Lung microvascular endothelial cell (primary cell): ENCODE data around the gene ERVH48-1. TPM values are rescaled to one million over a fixed set of nuclear protein-coding genes. Genes with fewer than 3 reads are reported as not detected.
"Not testable (repeated sequence)": the region's sequence is repeated elsewhere in the genome, so short reads cannot be mapped to it uniquely, and the experiment has no call there.

ENCODE experiments used
- DNase-seq, 2 donors: peaks; one replicate each; pipeline versions ENCODE4 v3.0.0 to v3.0.0-alpha.2; 2010; ENCODE audit warnings: low read depth in 2 of 2
- total RNA-seq: library from RNA; depleted of rRNA; stranded (reverse); fragments of >200 nt; gene quantifications from 2 replicates; pipeline ENCODE4 v1.2.1, GENCODE V29; 2014

ERVH48-1 gene
- total RNA-seq = not detected in 2 replicates

DNA sequence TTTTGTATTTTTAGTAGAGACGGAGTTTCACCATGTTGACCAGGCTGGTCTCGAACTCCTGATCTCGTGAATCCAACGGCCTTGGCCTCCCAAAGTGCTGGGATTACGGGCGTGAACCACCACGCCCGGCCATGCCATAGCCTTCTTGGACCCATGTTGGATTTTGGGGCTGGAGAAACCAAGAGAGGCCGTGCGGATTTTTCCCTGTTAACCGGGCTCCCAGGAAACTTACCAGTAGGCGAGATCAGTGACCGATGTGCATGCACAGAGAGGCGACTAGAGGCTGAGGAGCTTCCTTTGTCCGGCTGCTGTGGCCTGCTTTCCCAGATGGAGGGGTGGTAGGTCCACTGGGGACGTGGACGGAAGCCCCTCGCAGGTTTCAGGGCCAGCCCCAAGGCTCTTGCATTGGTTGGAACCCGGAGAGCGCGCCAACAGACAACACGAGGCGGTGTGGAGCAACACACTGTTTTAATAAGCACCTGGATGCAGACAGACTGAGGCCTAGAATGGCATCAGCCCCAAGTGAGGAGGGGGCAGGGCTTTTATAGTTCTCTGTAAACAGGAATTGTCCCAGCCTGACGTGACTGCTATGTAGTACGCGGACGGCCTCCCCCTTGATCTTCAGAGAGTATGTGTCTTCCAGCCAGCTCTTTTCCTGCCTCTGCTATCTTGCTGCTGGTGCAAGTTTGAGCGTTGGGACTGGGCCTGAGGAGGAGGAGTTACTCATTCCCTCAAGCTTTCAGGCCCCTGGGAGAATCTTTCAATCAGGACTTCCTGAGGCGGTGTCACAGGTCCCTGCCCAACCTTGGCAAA, at the start of gene ERVH48-1:
Gene ERVH48-1 (minus strand): TSS at position 517 of the 813 bp plus-strand sequence. CDS start 6,624 bp downstream, outside the sequence.
- peak in 1 of 2 donors; percentile 18 for DNase-seq

DNA sequence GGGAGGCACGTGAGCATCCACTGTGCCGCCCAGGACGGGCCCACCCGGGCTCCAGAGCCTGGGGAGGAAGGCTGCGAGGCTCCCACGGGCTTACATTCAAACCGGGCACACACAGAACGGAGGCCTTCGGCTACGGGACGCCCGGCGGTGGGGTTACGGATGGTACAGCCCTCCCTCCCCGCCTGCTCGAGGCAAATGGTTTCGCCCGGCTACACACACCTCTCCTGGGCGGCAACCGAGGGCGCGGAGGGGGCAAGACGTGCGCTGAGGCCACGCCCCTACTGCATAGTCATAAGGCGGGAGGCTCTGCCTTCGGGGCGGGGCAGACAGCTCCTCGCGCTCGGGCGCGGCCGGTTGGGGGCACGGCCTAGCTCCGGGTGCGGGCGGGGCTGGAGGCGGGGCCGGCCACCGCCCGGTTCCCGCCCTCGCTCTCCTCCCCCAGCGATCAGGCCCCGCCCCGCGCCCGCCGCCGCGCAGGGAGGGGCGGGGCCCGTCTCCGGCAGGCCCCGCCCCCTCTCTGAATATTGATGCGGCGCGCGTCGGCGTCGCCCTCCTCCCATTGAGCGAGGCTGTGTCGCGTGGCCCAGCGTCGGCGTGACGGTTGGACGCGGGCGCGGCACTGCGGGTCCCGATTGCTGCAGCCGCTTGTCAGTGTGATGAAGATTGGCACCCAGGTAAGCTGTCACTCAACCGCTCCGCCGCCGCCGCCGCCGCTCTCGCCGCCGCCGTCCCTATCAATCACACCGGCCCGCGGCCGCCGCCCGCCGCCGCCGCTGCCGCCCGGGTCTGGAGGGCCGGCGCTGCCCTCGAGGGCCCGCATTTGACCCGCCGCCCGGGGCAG, 48.8 kb upstream of the ERVH48-1 start, which contains the start of gene PKNOX1:
Gene PKNOX1 (plus strand): TSS at position 572 of the 841 bp plus-strand sequence. CDS start 29,820 bp downstream, outside the sequence.
- peak; percentile 99 for DNase-seq

DNA sequence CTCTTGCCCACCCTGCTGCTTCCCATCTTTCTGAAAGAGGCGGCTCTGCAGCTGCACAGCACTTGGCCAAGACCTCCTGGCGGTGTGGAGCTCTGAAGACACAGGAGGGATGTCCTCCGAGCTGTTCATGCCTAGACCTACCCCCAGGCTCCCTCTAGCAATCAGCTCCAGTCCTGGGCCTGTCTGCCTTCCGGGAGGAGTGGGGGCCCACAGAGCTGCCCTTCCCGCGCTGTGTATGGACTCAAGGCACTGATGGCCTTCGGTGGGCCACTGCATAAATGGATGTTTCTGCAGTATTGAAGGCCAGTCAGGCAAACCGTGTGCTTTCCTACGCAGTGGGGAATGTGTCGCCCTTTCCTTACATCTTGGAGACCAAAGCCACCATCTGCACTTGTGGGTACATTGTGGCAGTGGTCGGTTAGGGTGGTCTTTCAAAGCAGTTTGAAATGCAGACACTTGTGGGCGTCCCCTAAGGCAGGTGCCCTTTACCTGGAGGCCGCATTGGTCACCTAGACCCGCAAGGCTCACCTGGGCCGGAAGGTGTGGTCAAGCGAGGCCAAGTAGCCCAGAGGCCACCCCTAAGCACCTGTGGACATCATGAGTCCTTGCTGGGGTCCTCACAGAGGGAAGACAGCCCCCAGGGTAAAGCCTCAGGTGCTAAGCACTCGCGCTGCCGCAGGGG, 48.0 kb upstream of the ERVH48-1 start:
- DNase-seq = no peak

DNA sequence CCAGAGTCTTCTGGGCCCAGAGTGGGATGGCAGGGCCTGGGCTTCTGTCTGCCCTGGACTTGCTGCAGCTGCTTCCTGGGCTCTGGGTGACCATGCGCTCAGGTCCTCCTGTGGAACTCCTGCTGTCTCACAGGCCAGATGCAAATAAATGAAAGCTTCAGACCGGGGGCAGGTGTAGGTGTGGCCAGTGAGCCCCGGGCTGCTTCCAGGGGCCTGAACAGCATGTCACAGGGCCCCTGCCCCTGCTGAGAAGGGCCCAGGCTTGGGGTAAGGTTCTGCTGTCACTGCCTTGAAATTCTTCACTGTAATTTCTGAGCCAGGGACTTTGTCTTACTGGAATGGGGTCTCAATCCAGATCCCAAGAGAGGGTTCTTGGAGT, 46.5 kb upstream of the ERVH48-1 start:
- DNase-seq = no peak

DNA sequence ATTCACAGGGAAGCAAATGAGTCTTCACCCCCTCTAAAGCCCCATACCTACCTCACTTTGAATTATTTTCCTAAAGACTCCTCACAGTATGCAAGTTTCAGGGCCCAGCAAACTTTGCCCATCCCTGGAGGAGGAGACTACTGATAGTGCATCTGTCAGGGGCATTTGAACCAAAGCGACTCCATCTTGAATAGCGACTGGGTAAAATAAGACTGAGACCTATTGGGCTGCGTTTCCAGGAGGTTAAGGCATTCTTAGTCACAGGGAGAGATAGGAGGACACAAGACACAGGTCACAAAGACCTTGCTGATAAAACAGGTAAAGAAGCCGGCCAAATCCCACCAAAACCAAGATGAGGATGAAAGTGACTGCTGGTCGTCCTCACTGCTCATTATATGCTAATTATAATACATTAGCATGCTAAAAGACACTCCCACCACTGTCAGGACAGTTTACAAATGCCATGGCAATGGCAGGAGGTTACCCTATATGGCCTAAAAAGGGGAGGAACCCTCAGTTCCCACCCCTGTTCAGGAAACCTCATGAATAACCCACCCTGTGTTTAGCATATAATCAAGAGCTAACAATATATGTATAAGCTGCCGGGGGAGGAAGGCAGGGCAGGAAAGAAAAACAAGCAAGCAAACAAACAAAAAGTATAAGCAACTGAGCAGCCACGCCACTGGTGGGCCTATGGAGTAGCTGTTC, 45.7 kb upstream of the ERVH48-1 start:
- DNase-seq = no peak

DNA sequence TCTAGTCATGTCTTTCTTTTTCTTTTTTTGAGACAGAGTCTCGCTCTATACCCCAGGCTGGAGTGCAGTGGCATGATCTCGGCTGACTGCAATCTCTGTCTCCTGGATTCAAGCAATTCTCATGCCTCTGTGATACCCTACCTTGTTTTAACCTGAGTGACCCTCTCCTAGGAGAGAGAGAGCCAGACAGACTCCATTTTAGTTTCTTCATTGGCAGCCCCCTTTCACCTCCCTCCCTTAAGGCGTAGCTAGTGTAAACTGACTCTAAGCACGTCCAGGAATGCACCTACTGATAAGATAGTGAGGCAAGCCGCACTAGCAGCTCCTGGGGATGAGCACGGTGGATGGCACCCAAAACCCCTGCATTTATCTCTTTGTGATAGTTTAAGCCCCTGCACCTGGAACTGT, 43.8 kb upstream of the ERVH48-1 start:
- no peak for DNase-seq

DNA sequence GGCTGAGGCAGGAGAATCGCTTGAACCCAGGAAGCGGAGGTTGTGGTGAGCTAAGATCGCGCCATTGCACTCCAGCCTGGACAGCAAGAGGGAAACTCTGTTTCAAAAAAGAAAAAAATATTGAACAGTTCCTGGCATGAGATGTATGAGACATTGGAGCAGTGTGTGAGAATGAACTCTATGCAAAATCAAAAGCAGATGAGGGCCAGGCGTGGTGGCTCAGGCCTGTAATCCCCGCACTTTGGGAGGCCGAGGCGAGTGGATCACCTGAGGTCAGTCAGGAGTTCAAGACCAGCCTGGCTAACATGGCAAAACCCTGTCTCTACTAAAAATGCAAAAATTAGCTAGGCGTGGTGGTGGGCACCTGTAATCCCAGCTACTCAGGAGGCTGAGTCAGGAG, 42.2 kb upstream of the ERVH48-1 start:
- not testable (repeated sequence) for DNase-seq

DNA sequence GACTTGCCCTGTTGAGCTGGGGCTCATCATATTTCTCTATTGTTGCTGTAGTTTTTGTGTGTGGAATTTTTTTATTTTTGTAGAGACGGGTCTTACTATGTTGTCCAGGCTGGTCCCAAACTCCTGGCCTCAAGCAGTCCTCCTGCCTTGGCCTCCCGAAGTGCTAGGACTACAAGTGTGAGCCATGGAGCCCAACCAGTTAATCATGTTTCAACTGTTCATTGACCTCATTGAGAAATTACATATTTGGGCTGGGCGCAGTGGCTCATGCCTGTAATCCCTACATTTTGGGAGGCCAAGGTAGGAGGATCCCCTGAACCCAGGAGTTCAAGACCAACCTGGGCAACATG, 39.8 kb upstream of the ERVH48-1 start:
- no peak for DNase-seq

DNA sequence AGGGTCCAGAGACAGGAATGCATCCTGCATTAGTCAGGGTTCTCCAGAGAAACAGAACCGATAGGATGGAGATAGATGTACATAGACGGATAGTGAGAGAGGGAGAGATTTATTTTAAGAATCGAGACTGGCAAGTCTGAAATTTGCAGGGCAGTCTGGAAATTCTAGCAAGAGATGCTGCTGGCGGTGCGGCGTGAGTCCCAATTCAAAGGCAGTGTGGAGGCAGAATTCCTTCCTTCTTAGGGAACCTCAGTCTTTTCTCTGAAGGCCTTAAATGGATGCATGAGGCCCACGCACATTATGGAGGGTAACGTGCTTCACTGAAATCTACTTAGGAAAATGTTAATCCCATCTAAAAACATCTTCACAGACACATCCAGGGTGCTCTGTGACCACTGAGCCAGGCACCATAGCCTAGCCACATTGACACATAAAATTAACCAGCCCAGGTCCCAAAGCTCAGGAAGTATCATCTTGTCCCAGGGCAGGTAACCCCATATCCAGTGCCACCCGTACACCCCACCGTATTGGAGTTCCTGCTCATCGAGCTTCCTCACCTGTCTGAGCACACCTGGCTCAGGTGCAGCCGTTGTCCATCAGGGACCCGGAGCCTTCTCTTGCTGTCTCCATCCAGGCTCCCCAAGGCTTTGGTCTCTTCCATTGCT, 39.2 kb upstream of the ERVH48-1 start:
- no peak for DNase-seq

DNA sequence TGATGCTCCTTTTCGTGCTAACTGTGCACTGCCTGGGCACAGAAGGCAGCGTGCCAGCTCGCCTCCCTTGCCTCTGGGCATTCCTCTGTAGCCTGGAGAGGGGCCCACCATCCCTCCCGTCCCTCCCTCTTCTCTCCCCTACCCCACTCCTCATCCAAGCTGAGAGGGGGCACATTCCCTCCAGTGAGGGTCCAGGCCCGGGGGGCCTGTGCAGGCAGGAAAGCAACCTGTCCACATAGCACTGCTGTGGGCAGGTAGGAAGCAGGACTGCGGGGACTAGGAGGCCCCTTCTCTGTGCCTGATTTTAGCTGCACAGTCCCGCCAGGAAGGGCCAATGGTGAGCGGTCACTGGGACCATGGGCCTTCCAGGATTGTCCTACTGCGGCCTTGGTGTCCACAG, 38.7 kb upstream of the ERVH48-1 start:
- no peak for DNase-seq

DNA sequence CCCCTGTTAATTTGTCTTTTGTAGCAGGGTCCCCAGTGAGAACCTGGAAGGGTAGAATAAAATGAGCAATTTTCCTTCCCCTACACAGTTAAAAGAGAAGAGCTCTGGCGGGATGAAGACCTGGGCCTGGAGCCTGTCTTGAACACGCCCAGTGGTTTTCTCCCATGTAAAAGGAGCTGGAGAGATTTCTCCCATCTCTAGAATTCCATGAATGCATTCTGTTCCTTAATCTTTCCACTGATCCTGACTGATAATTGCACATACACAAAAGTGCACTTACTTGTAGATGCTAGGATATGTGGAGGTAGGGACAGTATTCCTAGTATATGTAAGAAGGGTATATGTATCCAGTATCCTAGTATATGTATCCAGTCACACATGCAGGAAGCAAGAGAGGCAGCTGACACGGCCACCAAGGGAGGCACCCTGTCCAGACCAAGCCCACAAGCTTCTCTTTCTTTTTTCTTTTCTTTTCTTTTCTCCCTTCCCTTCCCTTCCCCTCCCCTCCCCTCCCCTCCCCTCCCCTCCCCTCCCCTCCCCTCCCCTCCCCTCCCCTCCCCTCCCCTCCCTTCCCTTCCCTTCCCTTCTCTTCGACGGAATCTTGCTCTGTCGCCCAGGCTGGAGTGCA, 37.1 kb upstream of the ERVH48-1 start:
- no peak for DNase-seq

DNA sequence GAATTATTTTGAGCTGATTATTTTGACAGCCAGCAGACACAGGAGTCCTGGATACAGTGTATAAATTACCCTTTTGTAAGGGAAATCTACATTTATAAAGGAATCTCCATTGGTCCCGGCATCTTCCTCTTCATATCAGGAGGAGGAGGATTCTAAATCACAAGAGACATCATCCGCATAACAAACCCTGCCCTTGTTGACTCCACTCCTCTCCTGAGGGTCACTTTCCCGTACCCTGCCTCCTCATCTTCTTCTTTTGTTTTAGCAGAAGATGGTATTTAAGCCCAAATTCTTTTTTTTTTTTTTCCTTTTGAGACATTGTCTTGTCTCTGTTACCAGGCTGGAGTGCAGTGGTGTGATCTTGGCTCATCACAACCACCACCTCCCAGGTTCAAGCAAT, 34.3 kb upstream of the ERVH48-1 start:
- no peak for DNase-seq

DNA sequence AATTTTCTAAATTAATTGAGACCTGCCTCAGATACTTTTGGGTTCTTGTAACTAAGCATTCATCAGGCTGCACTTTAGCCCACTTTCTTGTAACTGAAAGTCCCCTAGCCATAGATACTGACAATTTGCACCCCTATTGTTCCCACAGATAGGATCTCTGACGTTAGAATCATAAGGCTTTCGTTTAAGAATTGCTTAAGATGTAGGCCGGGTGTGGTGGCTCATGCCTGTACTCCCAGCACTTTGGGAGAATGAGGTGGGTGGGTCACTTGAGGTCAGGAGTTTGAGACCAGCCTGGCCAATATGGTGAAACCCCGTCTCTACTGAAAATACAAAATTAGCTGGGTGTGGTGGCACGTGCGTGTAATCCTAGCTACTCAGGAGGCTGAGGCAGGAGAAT, 32.7 kb upstream of the ERVH48-1 start:
- not testable (repeated sequence) for DNase-seq

DNA sequence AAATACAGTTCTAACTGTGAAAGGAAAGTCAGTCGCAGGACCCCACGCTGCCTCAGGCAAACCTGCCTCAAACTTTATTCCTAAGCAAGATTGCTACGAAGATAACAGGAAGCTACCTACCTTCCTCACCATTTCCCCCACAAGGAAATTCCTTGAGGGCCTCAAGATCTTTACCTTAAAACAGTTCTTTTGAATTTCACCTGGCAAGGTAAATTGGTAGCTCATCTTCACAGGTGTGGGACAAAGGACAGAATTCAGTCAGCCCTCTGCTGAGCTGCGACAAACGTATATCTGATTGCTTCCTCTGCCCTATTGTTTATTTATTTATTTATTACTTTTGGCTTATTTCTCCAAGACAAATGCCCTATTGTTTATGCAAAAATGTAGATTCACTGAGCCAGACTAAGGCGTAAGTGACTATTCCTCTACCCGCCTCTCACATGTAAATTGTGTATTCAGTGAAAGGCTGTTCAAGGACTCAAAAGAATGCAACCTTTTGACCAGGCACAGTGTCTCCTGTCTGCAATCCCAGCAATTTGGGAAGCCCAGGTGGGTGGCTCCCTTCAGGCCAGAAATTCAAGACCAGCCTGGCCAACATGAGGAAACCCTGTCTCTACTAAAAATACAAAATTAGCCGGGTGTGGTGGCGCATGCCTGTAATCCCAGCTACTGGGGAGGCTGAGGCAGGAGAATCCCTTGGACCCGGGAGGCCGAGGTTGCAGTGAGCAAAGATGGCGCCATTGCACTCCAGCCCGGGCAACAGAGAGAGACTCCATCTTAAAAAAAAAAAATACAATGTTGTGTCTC, 31.6 kb upstream of the ERVH48-1 start:
- DNase-seq = no peak

DNA sequence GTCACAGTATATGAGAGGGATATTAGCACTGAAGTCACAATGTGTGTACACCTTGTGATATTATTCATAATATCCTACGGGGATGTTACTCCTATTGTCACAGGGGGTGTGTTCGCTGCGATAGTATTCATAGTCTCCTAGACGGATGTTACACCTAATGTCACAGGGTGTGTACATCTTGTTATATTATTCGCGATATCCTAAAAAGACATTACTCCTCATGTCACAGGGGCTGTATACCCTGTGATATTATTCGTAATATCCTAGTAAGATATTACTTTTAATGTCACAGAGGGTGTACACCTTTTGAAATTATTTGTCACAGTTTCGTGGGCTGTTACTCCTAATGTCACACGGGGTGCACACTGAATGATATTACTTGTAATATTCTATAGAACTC, 25.8 kb upstream of the ERVH48-1 start:
- not testable (repeated sequence) for DNase-seq

DNA sequence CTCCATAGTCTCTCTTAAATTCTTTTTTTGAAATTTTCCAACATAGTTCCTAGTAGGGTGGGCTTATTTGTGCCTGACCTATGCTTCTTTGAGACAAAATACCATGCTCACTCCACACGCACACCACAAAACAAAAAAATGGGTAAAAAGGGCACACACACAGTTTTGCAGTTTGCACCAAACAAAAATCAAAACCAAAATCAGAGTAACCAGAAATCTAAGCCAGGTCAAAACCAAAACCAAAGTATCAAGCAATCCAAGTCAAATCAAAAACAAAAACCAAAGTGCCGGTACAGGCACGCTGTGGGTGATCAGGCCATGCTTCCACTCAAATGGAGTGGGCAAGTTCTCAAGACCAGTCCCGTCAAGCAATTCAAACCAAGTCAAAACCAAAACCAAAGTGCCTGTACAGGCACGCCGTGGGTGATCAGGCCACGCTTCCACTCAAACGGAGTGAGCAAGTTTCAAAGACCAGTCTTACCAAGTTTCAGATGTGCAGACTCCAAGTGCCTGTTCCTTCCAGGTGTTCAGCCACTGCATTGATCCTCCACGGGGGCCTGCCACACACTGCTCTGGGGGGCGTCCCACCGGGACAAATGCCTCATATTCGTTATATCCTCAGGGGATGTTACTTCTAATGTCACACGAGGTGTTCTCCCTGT, 23.8 kb upstream of the ERVH48-1 start:
- not testable (repeated sequence) for DNase-seq

DNA sequence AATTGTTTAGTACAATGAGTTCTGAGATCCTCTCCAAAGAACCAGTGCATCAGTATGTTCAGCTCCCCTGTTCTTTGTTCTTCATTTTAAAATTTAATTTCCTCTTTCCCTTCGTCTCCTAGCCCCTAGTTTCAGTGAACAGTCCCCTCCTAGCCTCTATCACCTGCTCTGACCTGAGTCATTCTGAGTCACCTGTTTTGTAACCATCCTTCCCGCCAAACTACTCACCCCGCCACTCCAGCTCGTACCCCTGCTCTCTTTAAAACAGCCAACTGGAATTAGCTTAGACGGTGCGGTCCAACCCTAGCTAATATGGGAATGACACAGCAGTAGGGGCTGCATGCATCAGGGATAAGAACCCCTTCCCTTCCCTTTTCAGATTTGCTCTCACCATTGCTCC, 16.8 kb upstream of the ERVH48-1 start:
- no peak for DNase-seq

DNA sequence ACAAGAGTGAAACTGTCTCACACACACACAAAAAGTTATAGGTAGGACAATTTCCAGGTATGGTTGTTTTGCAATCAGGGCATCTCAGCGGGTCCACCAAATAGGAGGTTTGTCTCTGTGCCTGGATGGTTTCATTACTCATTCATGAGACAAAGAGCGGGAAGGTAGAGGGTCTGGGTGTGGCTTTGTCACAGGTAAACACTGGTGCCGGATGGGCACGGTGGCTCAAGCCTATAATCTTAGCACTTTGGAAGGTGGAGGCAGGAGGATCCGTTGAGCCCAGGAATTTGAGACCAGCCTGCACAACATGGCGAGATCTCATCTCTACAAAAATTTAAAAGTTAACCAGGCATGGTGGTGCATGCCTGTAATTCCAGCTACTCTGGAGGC, 16.3 kb upstream of the ERVH48-1 start:
- no peak for DNase-seq
